ENCODE results near the gene GFRA3.
"Not testable (repeated sequence)": the region's sequence is repeated elsewhere in the genome, so short reads cannot be mapped to it uniquely, and the experiment has no call there.

The GFRA3 gene

GRCh38 chr5:138274189-138274853 is at the start of gene GFRA3:
TSS of gene GFRA3 (minus strand) at chr5:138274621. CDS start at chr5:138274424, 197 bp downstream.
- no peak for DNase-seq (ENCODE audit: low spot score)

GRCh38 chr5:138318211-138318610 is 43.8 kb upstream of the GFRA3 start:
- not testable (repeated sequence) for DNase-seq (ENCODE audit: low spot score)

- DNase-seq (ENCODE audit: low spot score) = no peak
These were observed 41.9 kb upstream of the GFRA3 start for GRCh38 chr5:138316355-138316754.

GRCh38 chr5:138315751-138316278 is 41.4 kb upstream of the GFRA3 start:
- DNase-seq (ENCODE audit: low spot score) = no peak

- DNase-seq (ENCODE audit: low spot score) = no peak
These were observed 31.4 kb upstream of the GFRA3 start for GRCh38 chr5:138305797-138306196.

GRCh38 chr5:138303372-138303771 is 29.0 kb upstream of the GFRA3 start:
- DNase-seq (ENCODE audit: low spot score) = peak; percentile 31

GRCh38 chr5:138289296-138289695 is 14.9 kb upstream of the GFRA3 start:
- DNase-seq (ENCODE audit: low spot score) = no peak

- DNase-seq (ENCODE audit: low spot score) = no peak
These were observed 12.8 kb upstream of the GFRA3 start for GRCh38 chr5:138287246-138287645.

- DNase-seq (ENCODE audit: low spot score) = peak; percentile 75
These were observed 8.7 kb upstream of the GFRA3 start for GRCh38 chr5:138282920-138283742.

GRCh38 chr5:138280915-138281314 is 6.5 kb upstream of the GFRA3 start:
- no peak for DNase-seq (ENCODE audit: low spot score)

GRCh38 chr5:138276402-138277054 is 2.1 kb upstream of the GFRA3 start:
- no peak for DNase-seq (ENCODE audit: low spot score)

GRCh38 chr5:138275895-138276294 is 1.5 kb upstream of the GFRA3 start:
- DNase-seq (ENCODE audit: low spot score) = no peak

- DNase-seq (ENCODE audit: low spot score) = no peak
These were observed 960 bp upstream of the GFRA3 start for GRCh38 chr5:138275379-138275782.

GRCh38 chr5:138273834-138274188 is 610 bp downstream of the GFRA3 start:
- no peak for DNase-seq (ENCODE audit: low spot score)

- no peak for DNase-seq (ENCODE audit: low spot score)
These were observed 1.7 kb downstream of the GFRA3 start for GRCh38 chr5:138272681-138273080.

GRCh38 chr5:138271281-138271680 is 3.1 kb downstream of the GFRA3 start:
- DNase-seq (ENCODE audit: low spot score) = no peak

GRCh38 chr5:138264183-138264582 is 10.2 kb downstream of the GFRA3 start:
- no peak for DNase-seq (ENCODE audit: low spot score)

- no peak for DNase-seq (ENCODE audit: low spot score)
These were observed 10.8 kb downstream of the GFRA3 start for GRCh38 chr5:138263581-138263980.

- DNase-seq (ENCODE audit: low spot score) = peak; percentile 50
These were observed 15.6 kb downstream of the GFRA3 start for GRCh38 chr5:138258704-138259292.

GRCh38 chr5:138257583-138257982 is 16.8 kb downstream of the GFRA3 start:
- no peak for DNase-seq (ENCODE audit: low spot score)

GRCh38 chr5:138252944-138253343 is 21.5 kb downstream of the GFRA3 start:
- DNase-seq (ENCODE audit: low spot score) = no peak

GRCh38 chr5:138247800-138248199 is 26.6 kb downstream of the GFRA3 start:
- not testable (repeated sequence) for DNase-seq (ENCODE audit: low spot score)
